ENCODE results near the gene SNAP25.

Gene SNAP25

GRCh38 chr20:10261702-10262101, 43.1 kb downstream of the SNAP25 start:
- no peak for DNase-seq (ENCODE audit: low read depth, low spot score)

DNA sequence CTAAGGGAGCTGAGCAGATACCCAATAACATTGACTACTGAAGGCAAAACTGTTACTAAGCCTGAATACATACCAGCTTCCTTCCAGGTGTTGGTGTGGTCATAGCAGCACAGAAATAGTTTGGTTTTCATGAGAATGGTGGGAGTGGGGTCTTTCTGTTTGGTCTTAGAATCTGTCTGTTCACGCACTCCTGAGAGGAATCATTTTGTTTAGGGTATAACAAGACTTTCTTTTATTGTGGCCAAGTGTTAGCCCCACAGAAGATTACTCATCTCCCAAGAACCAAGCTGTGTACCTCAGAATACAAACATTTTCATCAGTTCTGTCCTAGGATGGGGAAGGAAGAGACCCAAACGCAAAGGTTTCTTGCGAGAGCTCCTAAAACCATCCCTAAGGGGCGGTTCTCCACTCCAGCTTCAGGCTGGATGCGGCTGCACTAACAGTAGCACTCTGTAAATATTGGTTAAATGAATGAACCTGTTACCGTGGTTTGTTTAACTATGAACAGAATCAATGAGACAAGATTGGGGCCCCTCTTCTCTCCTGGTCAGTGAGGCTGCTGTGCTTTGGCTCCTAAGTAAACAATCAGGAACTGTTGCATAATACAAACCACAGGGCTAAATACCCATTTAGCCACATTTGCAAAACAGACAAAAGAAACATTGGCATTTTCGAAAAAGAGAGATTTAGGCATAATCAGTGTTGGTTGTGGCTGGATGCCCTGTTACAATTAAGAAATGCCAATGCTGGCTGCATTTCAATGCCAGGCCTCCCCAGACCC, 44.9 kb downstream of the SNAP25 start:
- no peak for DNase-seq (ENCODE audit: low read depth, low spot score)

DNA sequence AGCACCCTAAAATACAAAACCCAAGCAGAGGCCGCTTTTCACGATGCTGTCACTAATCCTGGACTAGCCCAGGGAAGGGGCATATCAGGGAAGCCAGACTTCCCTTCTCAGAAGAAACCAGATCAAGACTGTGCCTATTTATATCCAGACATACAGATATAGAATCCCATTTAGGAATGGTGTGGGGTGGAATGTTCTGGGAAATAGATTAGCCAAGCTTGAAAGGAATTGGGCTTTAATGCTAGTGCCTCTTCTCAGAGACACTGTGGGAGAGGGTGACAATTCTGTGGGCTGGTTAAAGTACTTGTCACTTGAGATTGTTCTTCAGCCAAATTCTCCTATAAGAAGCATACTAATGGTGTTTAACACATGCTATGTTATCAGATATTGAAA, 45.5 kb downstream of the SNAP25 start:
- no peak for DNase-seq (ENCODE audit: low read depth, low spot score)

DNA sequence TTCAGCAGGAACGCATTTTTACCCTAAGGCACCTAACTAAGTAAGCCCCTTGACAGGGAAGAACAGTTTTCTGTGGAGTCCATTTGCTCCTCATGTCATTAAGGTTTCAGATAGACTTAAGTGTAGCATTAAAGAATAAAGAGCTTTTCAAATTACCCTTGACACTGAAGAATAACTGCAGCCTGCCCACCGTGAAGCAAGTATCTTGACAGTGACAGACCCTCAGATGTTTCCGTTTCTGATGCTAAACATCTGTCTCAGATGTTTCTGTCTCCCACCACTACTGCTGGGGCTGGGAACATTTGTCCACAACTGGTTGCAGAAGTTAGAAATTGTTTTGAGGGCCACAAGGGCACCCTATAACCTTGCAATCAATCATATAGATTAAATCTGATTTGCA, 50.0 kb downstream of the SNAP25 start:
- no peak for DNase-seq (ENCODE audit: low read depth, low spot score)

DNA sequence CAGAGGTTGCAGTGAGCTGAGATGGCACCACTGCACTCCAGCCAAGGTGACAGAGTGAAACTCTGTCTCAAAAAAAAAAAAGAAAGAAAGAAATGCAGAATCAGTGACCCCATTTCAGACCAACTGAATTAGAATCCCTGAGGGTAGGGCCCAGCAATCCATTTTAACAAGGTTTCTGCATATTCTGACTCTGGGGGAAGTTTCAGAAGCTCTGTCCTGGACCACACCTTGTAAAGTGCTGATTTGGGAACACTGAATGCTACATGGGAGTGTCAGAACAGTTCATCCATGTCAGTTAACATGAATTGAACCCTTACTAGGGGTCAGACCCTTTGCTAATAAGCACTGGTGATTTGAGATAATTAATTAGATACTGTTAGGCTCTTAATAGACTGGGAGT, 52.0 kb downstream of the SNAP25 start:
- DNase-seq (ENCODE audit: low read depth, low spot score), result no peak

GRCh38 chr20:10271494-10272219, 53.0 kb downstream of the SNAP25 start:
- DNase-seq (ENCODE audit: low read depth, low spot score), result no peak

GRCh38 chr20:10276878-10277580, 58.4 kb downstream of the SNAP25 start:
- DNase-seq (ENCODE audit: low read depth, low spot score), result no peak

GRCh38 chr20:10277616-10278015, 59.0 kb downstream of the SNAP25 start:
- no peak for DNase-seq (ENCODE audit: low read depth, low spot score)

DNA sequence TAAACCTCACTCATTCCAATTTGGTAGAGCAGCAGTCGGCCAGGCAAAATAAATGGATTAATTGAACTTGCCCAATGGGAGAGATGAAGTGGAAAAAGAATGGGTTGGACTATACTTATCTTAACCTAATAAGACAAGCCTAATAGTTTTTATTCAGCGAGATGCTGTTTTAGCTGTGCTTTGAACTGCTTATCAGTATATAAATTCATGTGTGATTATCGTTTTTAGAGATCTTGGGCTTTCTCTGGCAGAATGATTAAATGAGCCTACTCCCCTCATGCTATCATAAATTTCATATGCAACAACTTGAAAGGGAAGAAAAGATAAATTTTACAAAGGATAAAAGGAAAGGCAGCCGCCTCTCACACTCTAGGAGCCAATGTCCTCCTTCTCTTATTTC, 59.8 kb downstream of the SNAP25 start:
- no peak for DNase-seq (ENCODE audit: low read depth, low spot score)

- no peak for DNase-seq (ENCODE audit: low read depth, low spot score)
Observed at GRCh38 chr20:10280018-10280908, 61.6 kb downstream of the SNAP25 start.

- no peak for DNase-seq (ENCODE audit: low read depth, low spot score)
Observed at GRCh38 chr20:10281911-10282310, 63.3 kb downstream of the SNAP25 start.

GRCh38 chr20:10282979-10283456, 64.4 kb downstream of the SNAP25 start:
- peak; percentile 46 for DNase-seq (ENCODE audit: low read depth, low spot score)

- no peak for DNase-seq (ENCODE audit: low read depth, low spot score)
Observed at GRCh38 chr20:10286356-10286755, 67.7 kb downstream of the SNAP25 start.

GRCh38 chr20:10288421-10288820, 69.8 kb downstream of the SNAP25 start:
- no peak for DNase-seq (ENCODE audit: low read depth, low spot score)

GRCh38 chr20:10288954-10289646, 70.5 kb downstream of the SNAP25 start:
- no peak for DNase-seq (ENCODE audit: low read depth, low spot score)

DNA sequence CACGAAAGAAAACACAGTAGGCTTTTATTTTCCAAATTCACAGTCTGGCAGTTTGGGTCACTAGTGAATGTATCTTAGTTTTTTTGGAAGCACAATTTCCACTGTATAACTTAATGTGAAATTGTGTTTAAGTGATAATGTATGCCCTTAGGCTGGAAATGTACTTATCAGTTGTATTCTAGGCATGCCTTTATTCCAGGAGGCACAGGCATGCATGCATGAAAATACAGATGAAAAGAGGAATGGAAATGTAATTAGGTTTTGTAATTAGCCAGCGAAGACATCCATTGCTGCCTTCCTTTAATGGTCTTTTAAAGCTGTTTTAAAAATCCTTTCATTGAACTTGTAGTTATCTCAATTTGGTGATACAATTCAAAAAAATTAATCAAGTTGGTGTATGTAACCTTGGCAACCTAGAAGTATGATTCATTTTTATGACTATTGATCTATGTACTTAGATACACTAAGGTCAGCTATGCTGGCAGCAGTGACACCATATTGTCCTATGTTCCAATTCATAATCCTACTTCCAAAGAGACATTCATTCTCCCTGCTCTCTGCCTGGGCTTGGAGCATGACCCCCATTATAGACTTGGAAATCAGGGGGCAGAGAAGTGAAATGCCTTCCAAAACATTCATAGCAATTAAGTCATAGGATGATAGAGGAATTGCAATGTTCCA, 73.1 kb downstream of the SNAP25 start:
- no peak for DNase-seq (ENCODE audit: low read depth, low spot score)

DNA sequence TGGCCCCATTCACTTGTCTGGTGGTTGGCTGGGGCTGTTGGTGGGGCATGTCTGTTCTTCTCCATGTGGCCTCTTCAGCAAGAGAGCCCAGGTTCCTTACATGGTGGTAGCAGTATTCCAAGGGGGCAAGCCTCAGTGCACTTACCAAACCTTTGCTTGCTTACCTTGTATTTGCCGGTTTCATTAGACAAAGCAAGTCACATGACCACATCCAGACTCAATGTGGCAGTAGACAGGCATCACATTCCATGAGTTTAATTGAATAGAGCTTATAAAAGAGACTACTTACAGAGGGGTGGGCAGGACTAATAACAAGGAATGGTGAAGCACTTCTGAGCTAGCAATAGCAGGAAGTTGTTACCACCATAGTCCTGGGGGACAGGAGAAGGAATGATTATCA, 78.6 kb downstream of the SNAP25 start:
- no peak for DNase-seq (ENCODE audit: low read depth, low spot score)

DNA sequence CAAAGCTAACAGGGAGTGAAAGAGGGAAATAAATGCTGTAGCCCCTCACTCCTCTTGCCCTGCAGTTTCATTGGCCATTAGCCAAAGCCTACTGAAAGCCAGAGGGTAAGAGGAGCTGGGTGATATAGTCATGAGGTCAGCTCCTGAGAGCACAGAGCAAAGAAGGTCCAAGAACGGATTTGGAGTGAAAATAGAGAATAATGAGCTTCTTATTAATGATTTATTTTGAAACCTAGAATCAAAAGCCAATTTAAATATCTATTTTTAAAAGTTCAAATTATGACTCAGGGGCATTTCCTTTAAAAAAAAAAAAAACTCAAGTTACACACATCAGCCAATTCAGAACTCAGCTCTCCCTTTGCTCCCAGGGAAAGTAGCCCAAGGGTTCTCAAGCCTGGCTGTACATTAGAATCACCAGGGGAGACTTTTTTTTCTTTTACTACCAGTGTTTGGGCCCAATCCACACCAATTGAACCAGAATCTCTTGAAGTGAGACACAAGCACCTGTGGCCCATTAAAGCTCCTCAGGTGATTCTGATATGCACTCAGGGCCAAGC, 79.1 kb downstream of the SNAP25 start:
- no peak for DNase-seq (ENCODE audit: low read depth, low spot score)

DNA sequence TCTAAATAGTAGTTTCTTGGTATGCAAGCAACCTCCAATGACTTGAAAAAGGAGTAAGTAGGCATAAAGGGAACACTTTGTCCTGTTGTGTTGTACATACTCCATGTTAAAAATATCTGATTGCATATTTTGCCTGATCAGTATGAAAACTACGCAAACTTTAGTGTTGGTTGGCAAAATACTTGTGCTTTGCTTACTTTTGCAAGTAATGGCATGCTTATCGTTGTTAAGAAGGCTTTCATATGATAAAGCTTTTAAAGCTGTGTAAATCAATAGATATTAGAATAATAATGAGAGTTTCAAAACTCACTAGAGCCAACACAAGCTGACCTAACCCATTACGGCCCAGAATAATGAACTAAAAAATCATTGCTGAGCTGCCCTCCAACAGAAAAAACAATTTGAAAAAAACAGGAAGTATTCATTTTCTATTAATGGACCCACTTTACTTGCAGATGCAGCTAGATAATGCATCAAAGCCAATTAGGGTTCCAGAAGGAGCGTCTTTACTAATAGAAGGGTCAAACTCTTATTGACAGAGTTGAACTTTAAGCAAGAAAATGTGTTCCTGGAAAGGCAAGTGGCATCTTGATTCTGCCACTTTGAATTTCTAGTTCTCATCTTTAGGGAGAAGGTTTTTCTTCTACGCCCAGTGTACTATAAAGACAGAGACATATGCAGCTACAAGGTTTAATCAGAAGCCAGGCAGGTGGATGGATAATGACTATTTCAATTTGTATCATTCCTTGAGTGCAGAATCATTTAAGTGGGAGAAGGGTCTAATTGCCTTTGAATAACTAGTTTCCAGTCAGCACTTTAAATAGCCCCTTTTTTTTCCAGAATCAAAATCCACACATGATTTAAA, 82.2 kb downstream of the SNAP25 start:
- no peak for DNase-seq (ENCODE audit: low read depth, low spot score)

Measured in ELF-1 (cell line).